Activated B cell treated with CpG ODN at 0.5 μM for 24 hours (primary cell): ENCODE measurements around the gene RCE1. TPM values are rescaled to one million over a fixed set of nuclear protein-coding genes. Genes with fewer than 3 reads are reported as not detected.

ENCODE experiments used
- ATAC-seq: fragments of 200-7000 bp; cut with Tn5 transposase; one replicate; pipeline ENCODE4 v1.10.0; 2021; ENCODE audit warnings: low read depth, mild to moderate bottlenecking, moderate library complexity
- CTCF ChIA-PET: fragments of 350-600 bp; sonication (Branson Sonifier 250); formaldehyde crosslinking; loops from one replicate; lab custom pipeline; 2021; ENCODE audit warnings: antibody characterized with exemption; lab: Charles Lee
- POLR2A ChIA-PET: fragments of 350-600 bp; sonication (Branson Sonifier 250); formaldehyde crosslinking; loops from one replicate; lab custom pipeline; 2021; ENCODE audit warnings: antibody characterized with exemption; lab: Charles Lee
- DNase-seq: peaks from one replicate; pipeline ENCODE4 v3.0.0; 2022
- H3K27ac Mint-ChIP-seq: one replicate; pipeline ENCODE4 v1.8.0; 2020; ENCODE audit warnings: mixed read lengths
- H3K27me3 Mint-ChIP-seq: one replicate; pipeline ENCODE4 v1.8.0; 2021; ENCODE audit warnings: mixed read lengths
- H3K36me3 Mint-ChIP-seq: one replicate; pipeline ENCODE4 v1.8.0; 2021; ENCODE audit warnings: low read depth, mixed read lengths
- H3K4me1 Mint-ChIP-seq: one replicate; pipeline ENCODE4 v1.8.0; 2021; ENCODE audit warnings: mixed read lengths
- H3K4me3 Mint-ChIP-seq: one replicate; pipeline ENCODE4 v1.8.0; 2020; ENCODE audit warnings: mild to moderate bottlenecking, mixed read lengths
- H3K9me3 Mint-ChIP-seq: one replicate; pipeline ENCODE4 v1.8.0; 2020; ENCODE audit warnings: mixed read lengths
- CTCF ChIP-seq: fragments of 200-600 bp; IDR thresholded peaks from one replicate; pipeline ENCODE4 v1.8.0; 2022; ENCODE audit warnings: antibody characterized with exemption, mild to moderate bottlenecking
- intact Hi-C: fragments of 100-400 bp; cut with micrococcal nuclease; formaldehyde crosslinking; loops from one replicate; pipeline ENCODE4 v1.15.1; 2024
- total RNA-seq: library from RNA; stranded (reverse); gene quantifications from 2 replicates; pipeline ENCODE4 v1.2.3, GENCODE V29; 2022

Gene RCE1
- total RNA-seq, 1 donor from 2014 or later, result 21.4 TPM

- Mint-ChIP-seq H3K4me1 (no peaks in the 10 kb centered on the region), H3K9me3 (no peaks in the 10 kb centered on the region), H3K36me3 (no peaks in the 10 kb centered on the region), H3K27me3 (peaks cover 3% of the 10 kb centered on the region), H3K4me3 (no peak overlapping the region), H3K27ac (no peak overlapping the region)
- CTCF ChIA-PET, result interaction anchor here (1.2 to 1.5 kb wide), 2 partner anchors 46 to 184 kb away, joined by 4 to 5 read pairs; no protein-coding TSS in a partner anchor
- TF ChIP-seq CTCF, result no peak
- intact Hi-C loops, result no loop called here
- POLR2A ChIA-PET, result no interaction called here
- ATAC-seq, result no peak
- no peak for DNase-seq
Measured at GRCh38 chr11:66880496-66881450, 37.5 kb downstream of the RCE1 start.

- Mint-ChIP-seq H3K4me1 (no peaks in the 10 kb centered on the region), H3K9me3 (no peaks in the 10 kb centered on the region), H3K27me3 (peaks cover 3% of the 10 kb centered on the region), H3K4me3 (no peak overlapping the region), H3K36me3 (no peaks in the 10 kb centered on the region), H3K27ac (no peak overlapping the region)
- no peak for TF ChIP-seq CTCF
- intact Hi-C loops, result no loop called here
- no peak for DNase-seq
- POLR2A ChIA-PET, result no interaction called here
- ATAC-seq, result no peak
- CTCF ChIA-PET, result interaction anchor here (1.0 to 1.5 kb wide), 3 partner anchors 47 to 185 kb away, joined by 3 to 5 read pairs (median 4); no protein-coding TSS in a partner anchor
Measured at GRCh38 chr11:66881451-66881835, 38.2 kb downstream of the RCE1 start.

- ATAC-seq, result no peak
- Mint-ChIP-seq H3K4me3 (no peak overlapping the region), H3K27ac (no peak overlapping the region), H3K4me1 (no peaks in the 10 kb centered on the region), H3K9me3 (no peaks in the 10 kb centered on the region), H3K27me3 (peaks cover 3% of the 10 kb centered on the region), H3K36me3 (no peaks in the 10 kb centered on the region)
- intact Hi-C loops, result loop anchor here (2.0 kb wide), 2 partner anchors 47 to 473 kb away; no protein-coding TSS in a partner anchor
- POLR2A ChIA-PET, result no interaction called here
- CTCF ChIA-PET, result interaction anchor here (1.0 to 1.5 kb wide), 2 partner anchors 48 to 186 kb away, joined by 3 to 5 read pairs; no protein-coding TSS in a partner anchor
- DNase-seq, result no peak
- no peak for TF ChIP-seq CTCF
Measured at GRCh38 chr11:66881927-66882452, 38.7 kb downstream of the RCE1 start.

- Mint-ChIP-seq H3K27ac (no peak overlapping the region), H3K9me3 (no peaks in the 10 kb centered on the region), H3K4me1 (no peaks in the 10 kb centered on the region), H3K27me3 (peaks cover 3% of the 10 kb centered on the region), H3K36me3 (no peaks in the 10 kb centered on the region), H3K4me3 (no peak overlapping the region)
- ATAC-seq (no peak), DNase-seq (no peak)
- ChIA-PET POLR2A (no interaction called here), CTCF (interaction anchor here (1.0 to 1.8 kb wide), 4 partner anchors 48 to 188 kb away, joined by 3 to 5 read pairs (median 4); no protein-coding TSS in a partner anchor)
- intact Hi-C loops, result loop anchor here (1.0 to 2.0 kb wide), 3 partner anchors 48 to 474 kb away; no protein-coding TSS in a partner anchor
- no peak for TF ChIP-seq CTCF
Measured at GRCh38 chr11:66882561-66883015, 39.3 kb downstream of the RCE1 start.
